Activated naive CD8-positive, alpha-beta T cell treated with anti-CD3 and anti-CD28 coated beads, Interleukin-2, amount 50 U/mL, for 24 hours (primary cell): ENCODE results near the gene WSB2.
"Not testable (repeated sequence)": the region's sequence is repeated elsewhere in the genome, so short reads cannot be mapped to it uniquely, and the experiment has no call there.

Source experiments
- ATAC-seq: fragments of 150-1000 bp; cut with Tn5 transposase; one replicate; pipeline ENCODE4 v1.10.0; 2021
- DNase-seq: peaks from one replicate; pipeline ENCODE4 v3.0.0; 2021
- H3K27ac Mint-ChIP-seq: one replicate; pipeline ENCODE4 v1.8.0; 2021; ENCODE audit warnings: mild to moderate bottlenecking, mixed read lengths
- H3K27me3 Mint-ChIP-seq: one replicate; pipeline ENCODE4 v1.8.0; 2021; ENCODE audit warnings: mixed read lengths
- H3K36me3 Mint-ChIP-seq: one replicate; pipeline ENCODE4 v1.8.0; 2021; ENCODE audit warnings: low read depth, mixed read lengths
- H3K4me1 Mint-ChIP-seq: one replicate; pipeline ENCODE4 v1.8.0; 2021; ENCODE audit warnings: mixed read lengths
- H3K4me3 Mint-ChIP-seq: one replicate; pipeline ENCODE4 v1.8.0; 2021; ENCODE audit warnings: mild to moderate bottlenecking, moderate library complexity, mixed read lengths
- H3K9me3 Mint-ChIP-seq: one replicate; pipeline ENCODE4 v1.8.0; 2021; ENCODE audit warnings: mixed read lengths

The WSB2 gene

GRCh38 chr12:118011377-118011776, 49.6 kb downstream of the WSB2 start:
- H3K27ac Mint-ChIP-seq = no peak overlapping the region
- no peak overlapping the region for H3K4me3 Mint-ChIP-seq
- DNase-seq (no peak), ATAC-seq (no peak)
- H3K4me1 Mint-ChIP-seq = peaks cover 6% of the 10 kb centered on the region
- no peaks in the 10 kb centered on the region for H3K36me3 Mint-ChIP-seq
- no peaks in the 10 kb centered on the region for H3K9me3 Mint-ChIP-seq
- H3K27me3 Mint-ChIP-seq = peaks cover 7% of the 10 kb centered on the region

GRCh38 chr12:118010903-118011302, 50.1 kb downstream of the WSB2 start:
- peaks cover under 1% of the 10 kb centered on the region for H3K4me1 Mint-ChIP-seq
- H3K4me3 Mint-ChIP-seq = no peak overlapping the region
- no peak overlapping the region for H3K27ac Mint-ChIP-seq
- H3K27me3 Mint-ChIP-seq = peaks cover 7% of the 10 kb centered on the region
- H3K9me3 Mint-ChIP-seq = no peaks in the 10 kb centered on the region
- ATAC-seq (no peak), DNase-seq (no peak)
- H3K36me3 Mint-ChIP-seq = no peaks in the 10 kb centered on the region

GRCh38 chr12:117999806-118000205, 61.2 kb downstream of the WSB2 start:
- not testable (repeated sequence) for H3K4me3 Mint-ChIP-seq, H3K9me3 Mint-ChIP-seq, H3K4me1 Mint-ChIP-seq, H3K27ac Mint-ChIP-seq, ATAC-seq, H3K36me3 Mint-ChIP-seq, H3K27me3 Mint-ChIP-seq
- DNase-seq = peak; percentile 3

GRCh38 chr12:117998719-117999118, 62.3 kb downstream of the WSB2 start:
- no peaks in the 10 kb centered on the region for H3K36me3 Mint-ChIP-seq
- H3K27ac Mint-ChIP-seq = no peak overlapping the region
- ATAC-seq = no peak
- H3K4me1 Mint-ChIP-seq = peaks cover 2% of the 10 kb centered on the region
- no peak for DNase-seq
- peaks cover 1% of the 10 kb centered on the region for H3K27me3 Mint-ChIP-seq
- H3K9me3 Mint-ChIP-seq = peaks cover 7% of the 10 kb centered on the region
- H3K4me3 Mint-ChIP-seq = no peak overlapping the region

- H3K36me3 Mint-ChIP-seq = no peaks in the 10 kb centered on the region
- peaks cover 3% of the 10 kb centered on the region for H3K27me3 Mint-ChIP-seq
- ATAC-seq (peak; percentile 65), DNase-seq (no peak)
- H3K9me3 Mint-ChIP-seq = peaks cover 3% of the 10 kb centered on the region
- H3K27ac Mint-ChIP-seq = no peak overlapping the region
- H3K4me1 Mint-ChIP-seq = peaks cover 2% of the 10 kb centered on the region
- H3K4me3 Mint-ChIP-seq = no peak overlapping the region
Observed at GRCh38 chr12:117994551-117995438, 66.2 kb downstream of the WSB2 start.

- Mint-ChIP-seq H3K4me3 (no peak overlapping the region), H3K27me3 (peaks cover 11% of the 10 kb centered on the region), H3K9me3 (peaks cover 4% of the 10 kb centered on the region), H3K36me3 (peaks cover 2% of the 10 kb centered on the region), H3K27ac (no peak overlapping the region), H3K4me1 (peaks cover 3% of the 10 kb centered on the region)
- peak; percentile 59 for ATAC-seq
- no peak for DNase-seq
Observed at GRCh38 chr12:117986705-117987469, 74.1 kb downstream of the WSB2 start.

- no peak for ATAC-seq
- Mint-ChIP-seq H3K9me3 (peaks cover 4% of the 10 kb centered on the region), H3K36me3 (peaks cover 2% of the 10 kb centered on the region), H3K27me3 (peaks cover 17% of the 10 kb centered on the region), H3K4me1 (peaks cover 3% of the 10 kb centered on the region), H3K27ac (no peak overlapping the region), H3K4me3 (no peak overlapping the region)
- DNase-seq = no peak
Observed at GRCh38 chr12:117985182-117985581, 75.8 kb downstream of the WSB2 start.
